ENCODE measurements around the gene ERFL. TPM values are rescaled to one million over a fixed set of nuclear protein-coding genes. Genes with fewer than 3 reads are reported as not detected.

The ERFL gene
- total RNA-seq, 1 donor from 2014 or later: 0.67 TPM

DNA sequence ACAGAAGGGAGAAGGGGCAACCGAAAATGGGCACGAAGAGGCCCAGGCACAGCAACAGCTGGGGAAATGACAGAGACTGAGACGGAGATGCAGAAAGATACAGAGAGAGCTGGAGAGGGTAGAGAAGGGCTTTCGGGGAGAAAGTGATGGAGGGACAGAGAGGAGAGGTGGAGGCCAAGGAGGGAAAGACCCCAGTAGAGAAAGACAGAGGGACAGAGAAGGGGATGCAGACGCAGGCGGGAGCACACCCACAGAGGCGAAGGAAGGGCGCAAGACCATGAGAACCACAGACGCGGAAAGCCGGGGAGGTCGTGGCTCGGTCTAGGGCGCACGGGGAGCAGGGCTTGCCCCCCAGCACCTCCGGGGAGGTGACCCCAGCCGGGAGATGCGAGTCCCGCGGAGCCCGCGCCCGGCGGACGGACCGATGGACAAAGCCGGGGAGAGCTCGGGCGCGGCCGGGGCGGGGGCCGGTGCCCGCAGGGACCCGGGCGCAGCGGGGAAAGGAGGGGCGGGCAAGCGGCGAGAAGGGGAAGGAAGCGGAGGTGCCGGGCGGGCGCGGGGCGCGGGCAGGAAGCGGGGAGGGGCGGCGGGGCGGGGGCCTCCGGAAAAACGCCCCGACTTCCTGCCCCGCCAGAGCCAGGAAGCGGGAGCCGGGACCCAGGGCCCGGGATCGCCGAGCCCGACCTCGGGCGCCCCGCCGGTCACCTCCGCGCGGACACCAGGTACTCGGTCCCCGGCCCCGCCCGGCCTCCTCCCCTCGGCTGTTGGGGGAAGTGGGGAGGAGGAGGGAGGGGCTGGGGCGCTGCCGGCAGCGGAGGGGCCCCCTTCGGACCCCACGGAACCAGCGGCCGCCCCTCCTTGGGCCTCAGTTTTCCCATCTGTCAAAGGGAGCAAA, 45.4 kb downstream of the ERFL start, which contains the start of gene ARHGEF1:
Gene ARHGEF1, plus strand, starts transcription at position 617 of the 895 bp plus-strand sequence. CDS start 4,899 bp downstream, outside the sequence.
- Mint-ChIP-seq H3K4me3 (peak within 1 kb of the TSS; percentile 93), H3K4me1 (peaks cover 24% of the 10 kb centered on the region), H3K27ac (peak within 1 kb of the TSS; percentile 87), H3K9me3 (no peaks in the 10 kb centered on the region), H3K27me3 (ENCODE audit: low read depth) (peaks cover 42% of the 10 kb centered on the region), H3K36me3 (no peaks in the 10 kb centered on the region)
- DNase-seq (ENCODE audit: low spot score in 2 of 2, unreplicated experiment in 2 of 2): peak; percentile 26 to 44
- TF ChIP-seq, protein P1, sequence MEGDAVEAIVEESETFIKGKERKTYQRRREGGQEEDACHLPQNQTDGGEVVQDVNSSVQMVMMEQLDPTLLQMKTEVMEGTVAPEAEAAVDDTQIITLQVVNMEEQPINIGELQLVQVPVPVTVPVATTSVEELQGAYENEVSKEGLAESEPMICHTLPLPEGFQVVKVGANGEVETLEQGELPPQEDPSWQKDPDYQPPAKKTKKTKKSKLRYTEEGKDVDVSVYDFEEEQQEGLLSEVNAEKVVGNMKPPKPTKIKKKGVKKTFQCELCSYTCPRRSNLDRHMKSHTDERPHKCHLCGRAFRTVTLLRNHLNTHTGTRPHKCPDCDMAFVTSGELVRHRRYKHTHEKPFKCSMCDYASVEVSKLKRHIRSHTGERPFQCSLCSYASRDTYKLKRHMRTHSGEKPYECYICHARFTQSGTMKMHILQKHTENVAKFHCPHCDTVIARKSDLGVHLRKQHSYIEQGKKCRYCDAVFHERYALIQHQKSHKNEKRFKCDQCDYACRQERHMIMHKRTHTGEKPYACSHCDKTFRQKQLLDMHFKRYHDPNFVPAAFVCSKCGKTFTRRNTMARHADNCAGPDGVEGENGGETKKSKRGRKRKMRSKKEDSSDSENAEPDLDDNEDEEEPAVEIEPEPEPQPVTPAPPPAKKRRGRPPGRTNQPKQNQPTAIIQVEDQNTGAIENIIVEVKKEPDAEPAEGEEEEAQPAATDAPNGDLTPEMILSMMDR (IDR thresholded peaks at IDR 0.05; ENCODE audit: unreplicated experiment): no peak

DNA sequence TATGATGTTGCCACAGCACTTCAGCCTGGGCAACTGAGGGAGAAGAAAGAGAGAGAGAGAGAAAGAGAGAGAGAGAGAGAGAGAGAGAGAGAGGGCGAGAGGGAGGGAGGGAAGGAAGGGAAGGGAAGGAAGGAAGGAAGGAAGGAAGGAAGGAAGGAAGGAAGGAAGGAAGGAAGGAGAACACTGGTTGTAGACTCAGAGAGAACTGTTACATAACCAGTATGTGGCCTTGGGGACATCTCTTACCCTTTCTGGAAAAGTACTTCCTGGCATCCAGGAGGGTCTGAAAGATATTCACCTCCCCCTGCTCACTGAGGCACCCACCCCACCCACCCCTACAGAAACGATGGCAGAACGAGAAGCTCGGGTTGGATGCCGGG, 47.9 kb downstream of the ERFL start:
- Mint-ChIP-seq H3K4me1 (peaks cover 19% of the 10 kb centered on the region), H3K4me3 (no peak overlapping the region), H3K36me3 (no peaks in the 10 kb centered on the region), H3K9me3 (no peaks in the 10 kb centered on the region), H3K27me3 (ENCODE audit: low read depth) (peaks cover 48% of the 10 kb centered on the region), H3K27ac (no peak overlapping the region)
- TF ChIP-seq, protein P1 (IDR thresholded peaks at IDR 0.05; ENCODE audit: unreplicated experiment): no peak
- no peak for DNase-seq (ENCODE audit: low spot score in 2 of 2, unreplicated experiment in 2 of 2)

DNA sequence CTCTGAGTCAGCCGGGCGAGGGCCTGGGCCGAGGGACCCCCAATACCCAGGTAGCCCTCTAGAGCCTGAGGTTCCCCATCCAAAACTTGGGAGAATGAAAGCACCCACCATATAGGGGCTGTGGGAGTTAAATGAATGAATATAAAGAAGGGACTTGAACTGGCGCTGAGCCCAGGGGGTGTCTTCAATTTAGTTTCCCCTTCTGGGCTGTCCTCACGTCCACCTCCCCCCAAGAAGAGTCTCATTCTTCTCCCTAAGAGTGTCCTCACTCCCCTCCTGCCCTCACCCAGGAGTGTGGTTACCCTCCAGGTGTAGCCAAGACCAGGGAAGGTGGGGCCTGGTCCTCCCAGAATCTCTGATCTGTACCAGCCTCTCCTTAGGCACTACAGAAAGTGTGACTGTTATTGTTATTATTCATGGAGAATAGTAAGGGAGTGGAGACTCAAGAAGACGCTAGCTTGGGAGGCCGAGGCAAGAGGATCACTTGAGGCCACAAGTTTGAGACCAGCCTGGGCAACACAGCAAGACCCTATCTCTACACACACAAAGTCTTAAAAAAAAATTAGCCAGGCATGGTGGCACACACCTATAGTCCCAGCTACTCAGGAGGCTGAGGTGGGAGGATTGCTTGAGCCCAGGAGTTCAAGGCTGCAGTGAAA, 48.5 kb downstream of the ERFL start:
- Mint-ChIP-seq H3K4me3 (no peak overlapping the region), H3K27me3 (ENCODE audit: low read depth) (peaks cover 48% of the 10 kb centered on the region), H3K9me3 (no peaks in the 10 kb centered on the region), H3K36me3 (no peaks in the 10 kb centered on the region), H3K27ac (no peak overlapping the region), H3K4me1 (peaks cover 15% of the 10 kb centered on the region)
- no peak for DNase-seq (ENCODE audit: low spot score in 2 of 2, unreplicated experiment in 2 of 2)
- TF ChIP-seq, protein P1 (IDR thresholded peaks at IDR 0.05; ENCODE audit: unreplicated experiment): no peak

DNA sequence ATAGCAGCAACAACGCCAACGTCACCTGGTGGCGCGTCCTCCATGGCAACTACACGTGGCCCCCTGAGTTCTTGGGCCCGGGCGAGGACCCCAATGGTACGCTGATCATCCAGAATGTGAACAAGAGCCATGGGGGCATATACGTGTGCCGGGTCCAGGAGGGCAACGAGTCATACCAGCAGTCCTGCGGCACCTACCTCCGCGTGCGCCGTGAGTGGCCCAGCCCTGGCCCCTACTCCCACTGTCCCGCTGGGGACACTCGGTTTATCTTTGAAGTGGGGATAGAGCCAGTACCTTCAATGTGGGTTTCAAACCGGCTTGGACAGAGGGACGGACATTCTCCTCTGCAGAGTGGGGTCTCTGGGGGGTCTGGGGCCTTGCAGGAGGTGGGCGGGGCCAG, 49.2 kb downstream of the ERFL start:
- TF ChIP-seq, protein P1 (IDR thresholded peaks at IDR 0.05; ENCODE audit: unreplicated experiment): no peak
- H3K4me3 Mint-ChIP-seq: no peak overlapping the region
- DNase-seq (ENCODE audit: low spot score in 2 of 2, unreplicated experiment in 2 of 2): no peak
- H3K36me3 Mint-ChIP-seq: no peaks in the 10 kb centered on the region
- no peak overlapping the region for H3K27ac Mint-ChIP-seq
- H3K27me3 Mint-ChIP-seq (ENCODE audit: low read depth): peaks cover 48% of the 10 kb centered on the region
- peaks cover 13% of the 10 kb centered on the region for H3K4me1 Mint-ChIP-seq
- no peaks in the 10 kb centered on the region for H3K9me3 Mint-ChIP-seq

DNA sequence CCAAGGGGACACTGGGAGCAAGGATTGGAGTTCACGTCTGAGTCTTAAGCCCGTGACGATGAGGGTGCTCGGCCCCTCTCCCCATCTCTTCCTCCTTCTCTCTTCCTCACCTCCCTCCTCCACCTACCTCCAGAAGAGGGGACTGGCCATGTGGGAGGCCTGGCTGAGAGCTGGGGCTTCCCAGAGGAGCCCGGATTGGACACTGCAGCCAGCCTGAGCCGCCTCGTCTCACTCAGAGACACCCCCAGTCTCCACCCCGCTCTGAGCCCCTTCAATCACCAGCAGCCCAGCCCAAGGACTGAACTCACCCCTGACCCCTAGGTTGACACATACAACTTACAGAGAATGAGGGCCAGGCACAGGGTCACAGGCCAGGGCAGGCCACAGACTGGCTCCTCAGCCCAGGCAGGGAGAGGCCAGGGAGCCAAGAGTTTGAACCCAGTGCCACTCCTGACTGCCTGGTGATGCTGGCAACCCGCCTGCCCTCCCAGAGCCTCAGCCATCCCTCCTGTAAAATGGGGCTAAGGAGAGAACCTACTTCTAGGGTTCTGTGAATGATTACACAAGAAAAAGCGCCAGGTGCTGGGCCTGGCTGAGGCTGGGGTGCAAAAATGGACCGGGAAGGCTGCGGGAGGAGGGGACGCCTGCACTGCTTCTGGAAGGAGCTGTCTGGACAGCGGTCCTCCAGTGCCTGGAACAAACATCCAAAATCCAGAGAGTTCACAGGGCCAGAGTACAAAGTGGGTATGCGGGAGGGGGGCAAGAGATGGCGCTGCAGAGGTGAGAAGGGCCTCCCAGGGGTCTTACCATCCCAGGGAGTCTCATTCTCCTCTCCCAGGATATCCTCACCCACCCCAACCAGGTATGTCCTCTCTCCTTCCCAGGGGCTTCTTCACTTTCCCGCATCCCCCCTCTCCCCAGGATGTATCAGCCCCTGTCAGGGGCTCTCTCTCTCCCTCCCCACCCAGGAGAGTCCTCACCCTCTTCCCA, 50.0 kb downstream of the ERFL start:
- Mint-ChIP-seq H3K9me3 (no peaks in the 10 kb centered on the region), H3K4me3 (no peak overlapping the region), H3K27me3 (ENCODE audit: low read depth) (peaks cover 42% of the 10 kb centered on the region), H3K4me1 (peaks cover 6% of the 10 kb centered on the region), H3K36me3 (no peaks in the 10 kb centered on the region), H3K27ac (no peak overlapping the region)
- no peak for DNase-seq (ENCODE audit: low spot score in 2 of 2, unreplicated experiment in 2 of 2)
- TF ChIP-seq, protein P1 (IDR thresholded peaks at IDR 0.05; ENCODE audit: unreplicated experiment): no peak

Measured in mesothelial cell of epicardium (in vitro differentiated cells).